Esophagus mucosa (tissue), 1 donor: ENCODE data around the gene ZNF473. TPM values are rescaled to one million over a fixed set of nuclear protein-coding genes. Genes with fewer than 3 reads are reported as not detected.

Source experiments
- total RNA-seq: library from RNA; stranded (reverse); gene quantifications from one replicate; pipeline ENCODE4 v1.2.4, GENCODE V29; 2023
- donor health status: DM: yes; HTN: yes; CAD: no.

ZNF473 gene
- total RNA-seq, 1 donor from 2014 or later = 6.7 TPM

Other genes with a start within 250 kb of the ZNF473 start
- gene FUZ, start 212.7 kb upstream of the ZNF473 start, total RNA-seq = 8.3 TPM
- 25.6 TPM for gene MED25, start 207.7 kb upstream of the ZNF473 start, total RNA-seq
- 58.5 TPM for gene PTOV1, start 174.8 kb upstream of the ZNF473 start, total RNA-seq
- gene PNKP, start 158.4 kb upstream of the ZNF473 start, total RNA-seq = 29.2 TPM
- gene AKT1S1, start 148.7 kb upstream of the ZNF473 start, total RNA-seq = 32.7 TPM
- gene TBC1D17, start 148.3 kb upstream of the ZNF473 start, total RNA-seq = 15.8 TPM
- not detected for gene IL4I1, start 129.1 kb upstream of the ZNF473 start, total RNA-seq
- gene ATF5, start 96.8 kb upstream of the ZNF473 start, total RNA-seq = 15.1 TPM
- gene NUP62, start 96.5 kb upstream of the ZNF473 start, total RNA-seq = 23.6 TPM
- not detected for gene SIGLEC11, start 64.8 kb upstream of the ZNF473 start, total RNA-seq
- 20.3 TPM for gene VRK3, start 633 bp upstream of the ZNF473 start, total RNA-seq
- not detected for gene IZUMO2, start 137.3 kb downstream of the ZNF473 start, total RNA-seq
- gene MYH14, start 177.6 kb downstream of the ZNF473 start, total RNA-seq = 66.0 TPM